GM19193 (cell line): ENCODE results near the gene DAAM2.

ENCODE experiments used
- POLR2A ChIP-seq: IDR thresholded peaks from 4 replicates; pipeline ENCODE4 v1.6.1; 2011; ENCODE audit not compliant: insufficient read depth, insufficient read length; ENCODE audit errors: extremely low read depth

The DAAM2 gene

DNA sequence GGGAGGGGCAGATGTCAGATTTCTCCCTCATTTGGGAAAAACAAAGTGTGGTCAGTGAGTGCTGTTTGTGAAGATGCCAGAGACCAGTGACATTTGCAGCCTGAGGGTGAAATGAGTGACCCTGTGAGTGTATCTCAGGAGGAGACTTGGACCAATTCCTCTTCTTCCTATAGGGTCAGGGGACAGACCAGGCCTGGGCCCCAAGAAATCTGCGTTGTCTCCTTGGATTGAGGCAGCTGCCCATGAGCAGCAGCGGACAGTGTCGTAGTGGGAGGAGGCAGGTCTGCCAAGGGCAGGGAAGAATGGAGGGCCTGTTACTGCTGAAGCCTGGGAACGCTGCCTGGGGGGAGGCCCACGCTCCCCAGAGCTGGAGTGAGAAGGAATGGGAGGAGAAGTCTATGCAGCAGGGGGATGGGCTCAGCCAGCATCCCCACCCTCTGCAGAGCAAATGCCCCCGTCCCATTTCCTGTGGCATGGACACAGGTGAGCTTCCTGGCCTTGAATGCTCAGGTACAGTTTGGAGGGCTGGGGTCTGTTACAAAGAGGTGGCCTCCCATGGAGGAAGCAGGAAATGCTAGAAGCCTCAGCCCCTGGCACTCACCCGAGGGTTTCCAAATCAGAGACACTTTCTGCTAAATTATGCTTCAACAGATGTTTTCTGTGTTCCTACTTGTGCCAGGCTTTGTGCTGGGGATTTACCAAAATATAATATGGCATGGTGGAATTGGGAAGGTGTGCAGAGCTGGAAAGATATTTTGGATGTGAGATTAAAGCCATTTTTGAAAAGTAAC is 29.8 kb downstream of the DAAM2 start:
- TF ChIP-seq POLR2A = no peak

DNA sequence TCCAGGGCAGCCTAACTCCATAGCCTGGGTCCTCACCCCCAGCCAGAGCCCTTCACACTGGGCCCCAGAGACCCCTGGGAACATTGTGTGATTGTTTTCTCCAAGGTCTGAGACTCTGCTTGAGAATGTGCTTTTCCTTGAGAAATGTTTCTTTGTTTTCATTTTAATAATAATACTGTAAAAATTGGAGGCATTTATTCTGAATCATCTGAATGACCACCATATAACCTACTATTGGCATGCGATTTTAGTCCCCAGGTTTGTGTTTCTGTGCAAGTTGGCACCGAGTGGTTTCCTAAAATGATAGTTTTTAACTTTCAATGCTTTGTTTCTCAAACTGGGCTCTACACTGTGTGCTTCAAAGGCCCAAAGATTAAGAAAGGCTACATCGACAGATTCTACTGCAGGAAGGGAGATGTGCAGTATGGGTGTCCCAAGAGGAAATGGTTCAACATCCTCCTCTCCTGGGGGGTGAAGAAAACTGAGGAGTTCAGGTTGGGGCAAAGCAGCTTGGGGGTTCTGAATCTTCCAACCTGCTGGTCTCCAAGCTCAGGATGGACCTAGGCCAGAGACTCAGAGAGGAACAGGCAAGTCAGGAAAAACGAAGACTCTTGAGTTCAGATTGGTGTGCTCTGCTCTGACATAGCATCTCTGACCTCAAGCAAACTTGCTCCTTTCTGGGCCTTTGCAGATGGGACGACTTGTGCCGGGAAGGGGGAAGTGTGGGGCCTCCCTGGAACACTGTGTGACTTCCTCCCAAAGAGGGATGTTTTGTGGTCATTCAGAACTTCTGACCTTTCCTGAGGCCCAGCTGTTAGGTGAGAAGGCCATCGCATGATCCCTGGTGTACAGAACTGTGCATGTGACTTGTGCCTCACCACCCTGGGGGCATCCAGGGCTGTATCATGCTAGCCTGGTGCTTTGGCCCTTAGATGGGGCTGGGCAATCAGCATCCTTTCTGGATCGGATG is 31.0 kb downstream of the DAAM2 start:
- no peak for TF ChIP-seq POLR2A

DNA sequence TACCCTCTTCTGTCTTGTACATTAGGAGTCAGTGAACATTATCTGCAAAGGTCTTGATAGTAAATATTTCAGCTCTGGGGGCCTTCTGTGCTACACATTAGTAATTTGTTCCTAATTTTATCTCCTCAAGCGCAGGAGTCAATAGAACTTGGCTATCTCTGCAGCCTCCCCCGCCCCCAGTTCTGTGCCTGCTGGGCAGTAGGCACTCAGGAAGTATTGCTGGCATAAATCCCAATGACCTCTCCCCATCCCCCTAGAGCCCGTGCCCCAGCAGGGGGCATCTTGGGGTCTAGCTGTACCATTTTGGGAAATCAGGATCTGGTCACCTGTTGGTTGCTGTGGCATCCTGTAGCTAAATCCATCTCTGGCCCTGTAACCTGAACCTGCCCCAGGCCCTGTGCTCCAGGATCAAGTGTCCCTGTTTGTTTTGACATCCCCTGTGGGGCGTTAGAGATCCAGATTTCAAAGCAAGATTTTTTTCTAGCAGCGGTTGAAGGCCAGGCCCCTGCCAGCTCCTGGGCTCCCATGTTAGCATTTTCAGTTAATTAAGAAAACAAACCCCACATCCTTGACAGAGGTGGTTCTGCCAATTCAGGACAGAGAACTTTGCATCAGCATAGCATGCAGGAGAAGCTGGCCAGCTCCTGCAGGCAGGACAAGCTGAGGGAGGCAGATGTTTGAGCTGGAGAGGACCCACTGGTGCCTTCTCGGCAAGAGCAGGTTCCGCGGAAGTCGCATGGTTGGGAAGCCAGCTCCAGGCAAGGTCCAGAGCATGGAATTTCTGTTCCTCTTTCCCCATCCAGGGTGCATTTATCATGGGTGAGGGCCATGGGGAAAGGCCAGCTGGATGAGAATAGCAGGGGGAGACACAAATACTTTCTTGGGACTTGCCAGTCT is 32.1 kb downstream of the DAAM2 start:
- TF ChIP-seq POLR2A = no peak

DNA sequence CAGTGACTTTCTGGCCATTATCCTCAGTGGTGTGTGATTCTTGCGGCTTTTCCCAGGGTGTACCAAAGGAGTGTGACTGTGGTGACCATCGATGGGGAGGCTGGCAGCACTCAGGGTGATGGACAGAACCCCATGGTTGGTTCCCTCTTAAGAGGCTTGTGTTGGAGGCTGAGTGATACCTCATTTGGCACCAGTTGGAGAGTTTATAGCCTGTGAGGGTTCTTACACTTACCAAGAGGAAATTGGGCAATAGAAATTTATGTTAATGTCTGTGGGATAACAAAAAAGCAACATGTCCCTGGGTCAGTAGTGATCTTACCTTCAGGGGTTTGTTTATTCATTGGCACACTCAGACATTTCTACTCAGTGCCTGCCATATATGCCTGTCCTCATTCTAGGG is 37.2 kb downstream of the DAAM2 start:
- no peak for TF ChIP-seq POLR2A

DNA sequence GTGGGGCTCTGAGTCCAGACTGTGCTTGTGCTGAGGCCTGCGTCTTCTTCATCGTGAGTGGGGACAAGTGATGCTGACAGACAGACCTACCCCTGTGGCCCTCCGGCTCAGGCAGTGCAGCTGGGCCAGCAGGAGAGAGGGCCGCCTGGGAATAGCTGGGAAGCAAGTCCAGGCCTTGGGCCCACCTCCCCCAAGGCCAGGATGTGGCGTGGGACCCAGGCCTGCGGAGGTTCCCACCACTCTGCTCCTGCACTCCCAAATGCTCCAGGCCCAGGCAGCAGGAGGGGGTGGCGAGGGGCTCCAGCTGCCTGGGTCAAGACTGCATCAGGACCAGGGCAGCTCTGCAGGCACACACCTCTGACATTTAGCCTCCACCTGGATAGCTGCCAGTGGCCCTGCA is 38.3 kb downstream of the DAAM2 start:
- no peak for TF ChIP-seq POLR2A

DNA sequence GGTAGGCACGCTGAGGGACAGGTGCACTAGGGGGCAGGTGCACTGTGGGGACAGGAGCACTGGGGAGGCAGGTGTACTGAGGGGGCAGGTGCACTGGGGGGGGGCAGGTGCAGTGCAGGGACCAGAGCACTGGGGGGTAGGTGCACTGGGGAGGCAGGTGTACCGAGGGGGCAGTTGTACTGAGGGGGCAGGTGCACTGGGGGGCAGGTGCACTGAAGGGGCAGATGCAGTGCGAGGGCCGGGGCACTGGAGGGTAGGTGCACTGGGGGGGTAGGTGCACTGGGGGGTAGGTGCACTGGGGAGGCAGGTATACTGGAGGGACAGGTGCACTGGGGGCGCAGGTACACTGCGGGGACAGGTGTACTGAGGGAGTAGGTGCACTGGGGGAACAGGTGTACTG is 39.5 kb downstream of the DAAM2 start:
- TF ChIP-seq POLR2A = no peak

DNA sequence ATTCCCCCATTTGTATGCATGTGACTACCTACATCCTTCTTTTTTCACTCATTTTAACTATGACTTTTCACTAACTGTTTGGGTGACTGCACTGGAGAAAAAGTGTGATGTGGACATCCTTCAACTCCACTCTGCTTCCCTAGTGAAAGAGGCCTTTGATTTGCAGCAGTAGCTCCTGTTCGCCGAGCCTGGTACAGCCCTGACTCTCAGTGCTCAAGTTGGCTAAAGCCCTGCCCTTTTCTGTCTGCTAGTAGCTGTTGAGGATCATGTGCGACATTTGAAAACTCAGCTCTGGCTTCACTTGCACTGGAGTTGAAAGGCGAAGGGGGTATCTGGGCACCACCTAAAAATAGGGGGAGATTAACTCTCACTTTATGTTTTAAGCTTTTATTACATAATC is 42.1 kb downstream of the DAAM2 start:
- no peak for TF ChIP-seq POLR2A

DNA sequence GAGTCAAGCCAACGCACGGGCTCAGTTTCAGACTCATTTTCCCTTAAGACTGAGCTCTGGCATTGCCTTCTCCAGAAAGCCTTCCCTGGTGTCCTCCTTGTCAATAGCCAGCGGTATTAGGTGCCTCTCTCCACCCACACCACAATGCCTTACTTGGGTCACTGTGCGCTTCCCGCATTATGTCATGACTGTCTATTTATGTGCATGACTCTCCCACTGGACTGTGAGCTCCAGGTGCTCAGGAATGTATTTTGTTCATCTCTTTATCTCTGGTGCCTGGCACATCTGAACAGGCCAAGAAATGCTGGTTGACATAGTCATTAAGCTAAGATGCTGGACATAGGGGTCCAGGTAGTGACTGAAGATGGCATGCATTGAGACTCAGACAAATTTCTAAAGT is 42.7 kb downstream of the DAAM2 start:
- TF ChIP-seq POLR2A = no peak

DNA sequence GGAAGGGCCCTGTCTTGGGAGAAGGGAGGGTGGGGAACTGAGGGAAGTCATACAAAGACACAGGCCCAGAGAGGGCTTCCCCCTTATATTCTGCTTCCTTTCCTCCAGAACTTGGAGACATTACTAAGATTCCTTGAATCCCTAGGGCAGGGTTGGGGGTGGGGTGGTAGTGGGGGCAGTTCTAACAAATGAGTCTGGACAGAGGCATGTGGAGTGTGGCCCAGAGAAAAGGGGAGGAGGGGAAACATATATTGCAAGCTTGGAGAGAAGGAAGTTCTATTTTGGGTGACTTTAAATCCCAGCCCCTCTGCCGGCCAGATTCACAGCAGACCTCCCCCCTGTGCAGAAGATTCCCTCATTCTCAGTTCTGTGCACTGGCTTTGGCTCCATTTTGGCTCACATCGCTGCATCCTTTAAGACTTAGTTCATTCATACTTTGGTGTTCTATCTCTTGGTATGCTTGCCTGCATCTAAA is 43.7 kb downstream of the DAAM2 start:
- TF ChIP-seq POLR2A = no peak

DNA sequence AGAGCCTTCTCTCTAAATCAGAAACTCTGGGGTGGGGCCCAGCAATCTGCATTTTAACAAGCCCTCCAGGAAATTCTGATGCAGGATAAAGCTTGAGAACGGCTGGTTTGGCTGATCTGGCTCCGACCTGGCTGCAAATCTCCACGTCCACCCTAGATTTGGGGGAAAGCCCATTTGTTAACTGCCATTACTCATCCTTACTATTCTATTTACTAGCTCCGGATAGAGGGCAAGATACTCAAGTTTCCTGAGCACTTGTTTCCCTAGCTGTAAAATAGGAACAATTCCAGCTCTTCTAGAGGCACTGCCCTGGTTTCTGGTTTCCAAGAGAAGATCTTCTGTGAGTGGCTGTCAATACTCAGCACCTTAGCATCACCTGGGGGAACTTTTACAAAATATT is 44.4 kb downstream of the DAAM2 start:
- TF ChIP-seq POLR2A = no peak

DNA sequence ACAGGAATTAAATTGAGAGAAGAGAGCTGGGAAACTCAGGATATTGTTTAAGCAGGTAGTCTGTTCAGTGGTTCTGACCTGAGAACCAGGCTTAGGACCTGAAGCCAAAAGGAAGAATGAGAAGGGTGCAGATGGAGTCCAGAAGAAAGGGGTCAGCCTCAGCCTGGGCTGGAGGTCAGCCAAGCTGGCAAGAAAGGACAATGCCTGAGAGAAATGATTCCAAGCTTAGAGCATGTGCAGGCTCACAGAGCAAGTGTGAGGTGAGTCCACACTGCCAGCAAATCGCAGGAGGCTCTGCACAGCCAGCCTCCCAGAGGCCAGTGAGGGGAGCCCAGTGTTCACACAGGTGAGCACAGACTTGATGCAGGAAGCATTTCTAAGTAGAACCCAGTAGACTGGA is 47.3 kb downstream of the DAAM2 start:
- TF ChIP-seq POLR2A = no peak

DNA sequence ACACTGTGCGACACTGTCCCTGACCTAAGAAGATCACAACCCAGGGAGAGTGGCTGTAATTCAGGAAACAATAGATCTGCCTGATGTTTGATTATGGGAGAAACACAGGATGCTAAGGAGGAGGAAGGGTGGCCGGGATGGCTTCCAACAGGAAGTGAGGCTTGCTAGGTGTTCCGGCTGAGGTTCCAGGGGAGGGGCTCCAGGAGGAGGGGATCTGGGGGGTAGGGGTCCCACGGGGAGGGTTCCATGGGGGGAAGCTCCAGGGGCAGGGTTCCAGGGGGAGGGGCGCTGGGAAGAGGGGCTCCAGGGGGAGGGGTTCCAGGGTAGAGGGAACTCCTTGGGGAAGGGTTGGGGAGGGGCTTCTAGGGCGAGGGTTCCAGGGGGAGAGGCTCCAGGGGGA is 48.6 kb downstream of the DAAM2 start:
- no peak for TF ChIP-seq POLR2A

DNA sequence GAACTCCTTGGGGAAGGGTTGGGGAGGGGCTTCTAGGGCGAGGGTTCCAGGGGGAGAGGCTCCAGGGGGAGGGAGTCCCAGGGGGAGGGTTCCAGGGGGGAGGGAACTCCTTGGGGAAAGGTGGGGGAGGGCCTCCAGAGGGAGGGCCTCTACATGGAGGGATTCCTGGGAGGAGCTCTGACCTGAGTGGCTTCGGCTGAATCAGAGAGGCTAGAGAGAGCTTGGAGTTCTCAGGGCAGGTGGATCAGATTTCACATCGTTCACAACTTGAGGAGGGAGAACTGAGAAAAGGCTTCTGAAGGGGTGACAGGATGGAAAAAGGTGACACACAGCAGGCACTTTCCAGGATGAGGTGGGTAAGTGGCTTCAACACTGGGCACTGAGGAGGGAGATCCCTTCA is 49.1 kb downstream of the DAAM2 start:
- TF ChIP-seq POLR2A = no peak

DNA sequence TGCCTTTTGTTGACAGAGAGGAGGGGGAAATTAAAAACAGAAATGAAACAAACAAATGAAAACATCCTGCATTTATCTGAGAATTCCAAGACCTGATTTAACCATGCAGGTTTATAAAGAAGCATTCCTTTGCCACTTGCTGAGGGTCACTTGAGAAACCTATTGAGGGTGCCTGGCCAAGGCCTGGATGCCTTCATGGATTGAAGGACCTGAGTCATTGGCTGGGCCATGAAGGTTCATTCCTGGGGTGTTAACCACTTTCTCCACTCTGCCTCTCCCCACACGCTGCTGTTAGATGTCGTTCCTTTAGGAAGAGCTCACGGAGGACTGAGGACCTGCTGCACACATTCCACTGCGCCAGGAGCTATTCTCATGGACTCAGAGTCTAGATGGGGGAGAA is 49.7 kb downstream of the DAAM2 start:
- no peak for TF ChIP-seq POLR2A
